Dedifferentiated amniotic fluid mesenchymal stem cell (primary cell): ENCODE measurements around the gene PPP2R2C.

Source experiments
- DNase-seq: peaks from one replicate; pipeline ENCODE4 v3.0.0-alpha.2; 2016; ENCODE audit errors: extremely low spot score

Gene PPP2R2C

DNA sequence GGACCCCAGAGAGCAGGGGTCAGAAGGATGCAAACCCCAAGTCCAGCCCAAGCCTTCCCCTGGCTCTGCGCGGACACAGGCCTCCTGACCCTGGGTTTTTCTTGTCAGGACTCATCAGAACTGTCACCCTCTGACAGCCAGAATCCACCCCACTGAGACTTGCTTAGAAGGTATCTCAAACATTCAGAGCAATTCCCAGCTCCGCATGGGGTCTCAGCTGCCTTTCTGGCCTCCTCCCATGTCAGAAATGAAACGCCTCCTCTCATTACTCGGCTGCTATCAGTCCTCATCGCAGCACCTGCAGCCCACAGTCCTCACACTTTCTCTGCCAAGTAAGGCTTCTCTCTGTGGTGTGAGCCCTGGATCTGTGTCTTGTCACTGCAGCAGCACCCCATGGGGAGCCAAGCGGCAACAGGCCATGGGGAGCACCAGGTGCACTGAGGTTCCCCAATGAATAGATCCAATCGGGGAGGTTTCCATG lies 105.0 kb downstream of the PPP2R2C start:
- no peak for DNase-seq

DNA sequence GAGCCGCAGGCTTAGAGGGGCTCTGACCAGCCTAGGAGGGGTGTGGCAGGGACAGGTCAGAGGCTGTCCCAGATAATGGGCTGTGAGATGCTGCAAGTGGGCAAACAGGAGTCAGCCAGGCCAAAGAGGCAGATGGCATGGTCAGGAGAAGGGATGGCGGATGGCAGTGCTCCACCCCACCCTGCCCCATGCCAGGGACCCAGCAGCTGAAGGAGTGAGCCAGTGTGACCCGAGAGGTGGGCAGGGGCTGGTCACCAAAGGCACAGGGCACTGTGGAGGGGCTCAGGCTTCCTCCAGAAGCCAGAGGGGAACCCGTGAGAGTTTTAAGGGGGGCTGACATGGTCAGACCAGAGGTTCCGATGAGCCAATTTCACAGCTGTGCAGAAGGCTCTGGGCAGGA lies 105.8 kb downstream of the PPP2R2C start:
- DNase-seq, result no peak

DNA sequence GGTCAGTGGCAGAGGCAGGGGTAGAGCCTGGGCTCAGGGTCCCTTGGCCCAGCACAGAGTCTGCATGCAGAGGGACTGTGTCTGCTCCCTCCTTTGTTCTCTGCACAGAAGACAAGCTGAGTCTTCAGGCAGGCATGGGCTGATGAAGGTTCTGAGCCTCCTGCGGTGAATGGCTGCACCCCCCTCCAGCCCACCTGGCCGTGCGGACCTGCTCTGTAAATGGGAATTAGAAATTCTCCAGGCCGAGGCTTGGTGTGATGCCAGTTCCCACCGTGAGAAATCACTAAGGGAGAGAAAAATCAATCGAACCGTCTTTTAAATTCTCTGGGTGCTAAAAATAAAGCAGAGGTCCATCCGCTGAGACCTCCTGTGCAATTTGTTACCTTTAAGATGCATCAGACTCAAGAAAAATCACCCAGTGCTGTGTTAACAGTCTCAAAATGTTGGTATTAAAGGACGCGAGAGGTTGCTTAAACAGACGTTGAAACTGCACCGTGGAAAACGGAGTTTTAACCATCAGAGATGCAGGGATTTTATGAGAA lies 106.8 kb downstream of the PPP2R2C start:
- no peak for DNase-seq

GRCh38 chr4:6364581-6364980 lies 107.8 kb downstream of the PPP2R2C start:
- DNase-seq, result no peak

- no peak for DNase-seq
These were observed 108.3 kb downstream of the PPP2R2C start for GRCh38 chr4:6364146-6364545.

GRCh38 chr4:6362896-6363295 lies 109.5 kb downstream of the PPP2R2C start:
- DNase-seq, result no peak

DNA sequence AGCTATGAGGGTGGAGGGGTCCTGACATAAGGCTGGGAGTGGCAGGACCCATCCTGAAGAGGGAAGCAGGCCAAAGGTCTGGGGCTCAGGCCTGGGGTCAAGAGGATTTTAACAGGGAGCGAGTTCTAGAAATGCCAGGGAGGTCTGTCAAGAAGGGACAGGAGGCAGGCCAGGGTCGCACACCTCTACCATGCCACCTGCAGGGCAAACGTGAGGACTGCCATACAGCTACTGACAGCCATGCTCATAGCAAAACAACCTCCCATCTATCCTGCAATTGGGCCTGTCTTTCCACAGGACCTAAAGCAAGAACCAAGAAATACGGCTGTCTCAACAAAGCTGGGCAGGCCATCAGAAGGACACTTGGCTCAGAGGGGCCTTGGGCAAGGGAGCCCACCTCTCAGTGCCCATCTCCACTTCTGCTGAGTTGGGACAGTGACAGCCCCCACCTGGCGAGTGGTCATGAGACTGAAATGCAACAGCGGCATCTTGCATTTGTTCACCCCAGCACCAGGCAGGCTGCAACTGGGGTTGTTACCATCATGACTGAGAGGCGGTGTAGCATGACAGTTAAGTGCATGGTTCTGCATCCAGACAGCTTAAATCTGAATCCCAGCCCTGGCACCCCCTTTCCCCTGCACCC lies 110.0 kb downstream of the PPP2R2C start:
- DNase-seq, result no peak

DNA sequence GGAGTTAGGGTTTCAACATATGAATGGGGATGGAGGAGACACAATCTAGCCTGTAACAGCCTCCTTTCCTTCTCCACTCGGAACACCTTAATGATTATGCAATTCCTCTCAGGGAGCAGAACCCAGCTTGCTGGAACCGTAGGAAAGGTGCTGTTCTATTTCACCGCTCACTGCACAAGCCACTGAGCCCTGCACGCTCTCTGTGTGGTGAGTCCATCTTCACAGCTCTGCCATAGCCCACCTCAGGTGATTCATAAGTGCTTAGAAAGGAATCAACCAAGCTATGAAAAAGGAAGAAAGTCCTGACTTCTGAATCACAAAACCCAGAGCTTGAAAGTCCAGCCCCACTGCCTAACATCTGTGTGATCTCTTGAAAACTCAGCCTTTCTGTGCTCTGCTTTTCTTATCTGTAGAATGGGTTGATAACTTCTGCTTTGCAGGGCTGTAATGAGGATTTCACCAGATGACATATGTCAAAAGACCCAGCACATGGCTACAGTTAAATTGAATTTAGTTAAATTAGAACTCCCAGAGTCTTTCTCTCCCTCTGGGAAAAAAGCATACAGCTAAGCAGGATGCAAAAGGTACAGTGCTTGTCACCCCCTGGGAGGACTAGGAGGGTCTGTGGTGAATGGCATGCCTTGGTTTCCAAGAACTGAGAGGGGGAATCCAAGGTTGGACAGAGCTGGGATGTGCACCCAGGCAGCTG lies 111.2 kb downstream of the PPP2R2C start:
- DNase-seq, result no peak

DNA sequence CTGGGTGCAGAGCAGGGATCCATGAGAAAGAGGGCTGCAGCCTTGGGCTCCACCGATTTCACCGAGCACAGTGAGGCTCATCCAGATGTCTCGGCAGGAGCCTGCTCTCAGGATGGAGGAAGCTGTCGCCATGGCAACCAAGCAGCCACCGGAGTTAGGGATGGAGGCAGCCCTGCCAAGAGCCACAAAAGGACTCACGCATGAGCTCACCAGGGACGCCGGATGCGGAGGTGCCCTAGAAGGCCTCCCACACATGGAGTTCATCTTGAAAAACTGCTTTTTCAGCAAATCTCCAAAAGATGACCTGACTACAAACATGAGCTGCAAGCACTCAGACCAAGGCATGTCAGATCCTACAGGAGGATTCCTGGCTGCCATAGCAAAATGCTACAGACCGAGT lies 112.0 kb downstream of the PPP2R2C start:
- DNase-seq, result no peak

DNA sequence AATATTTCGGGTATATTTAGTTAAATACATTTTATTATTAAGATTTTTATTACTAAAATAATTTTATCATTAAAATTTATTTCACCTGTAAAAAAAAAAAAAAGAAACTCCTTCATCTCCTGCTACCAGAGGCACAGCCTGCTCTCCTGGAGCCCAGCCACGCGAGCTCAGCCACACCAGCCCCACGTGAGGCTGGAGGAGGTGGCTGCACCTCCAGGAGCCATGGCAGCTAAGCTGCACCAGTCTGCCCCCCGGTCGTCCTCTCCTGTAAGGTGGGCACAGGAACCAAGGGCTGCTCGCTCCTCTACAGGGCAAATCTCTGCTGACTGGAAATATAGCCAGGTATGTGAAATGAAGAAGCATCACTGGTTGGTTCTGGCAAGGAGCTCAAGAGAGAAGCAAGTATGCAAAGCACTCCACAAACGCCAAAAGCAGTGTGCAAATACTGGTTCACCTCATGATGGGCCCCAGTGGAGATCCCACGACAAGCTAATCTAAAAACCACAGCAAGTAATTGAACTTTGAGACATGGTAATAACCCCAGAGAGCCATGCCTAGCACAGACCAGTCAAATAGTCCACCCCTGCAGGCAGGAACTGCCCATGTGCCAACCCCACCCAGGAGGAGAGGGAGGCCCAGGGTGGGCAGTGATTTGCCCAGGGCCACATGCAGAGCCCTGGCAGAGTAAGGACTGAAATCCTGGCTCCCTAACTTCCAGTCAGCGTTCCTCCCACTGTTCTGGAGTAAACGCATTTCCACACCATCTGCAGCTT lies 112.7 kb downstream of the PPP2R2C start:
- DNase-seq, result no peak

DNA sequence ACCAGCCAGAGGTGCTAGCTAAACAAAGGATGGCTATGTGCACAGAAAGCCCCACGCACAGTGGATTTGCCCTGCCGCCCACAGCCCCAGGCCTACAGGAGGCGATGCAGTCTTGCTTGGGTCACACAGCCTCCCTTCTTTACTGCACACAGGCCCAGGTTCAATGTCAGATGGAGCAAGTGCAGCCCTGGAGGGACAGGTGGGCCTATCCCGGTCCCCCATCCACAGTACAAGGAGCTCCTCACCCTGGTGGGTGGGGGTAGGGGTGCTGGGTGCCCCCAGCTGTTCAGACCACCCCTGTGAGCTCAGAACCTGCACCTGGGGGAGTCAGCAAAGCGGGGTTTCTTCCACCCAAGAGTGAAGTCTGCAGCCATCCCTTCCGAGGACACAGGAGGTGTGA lies 114.9 kb downstream of the PPP2R2C start:
- no peak for DNase-seq

DNA sequence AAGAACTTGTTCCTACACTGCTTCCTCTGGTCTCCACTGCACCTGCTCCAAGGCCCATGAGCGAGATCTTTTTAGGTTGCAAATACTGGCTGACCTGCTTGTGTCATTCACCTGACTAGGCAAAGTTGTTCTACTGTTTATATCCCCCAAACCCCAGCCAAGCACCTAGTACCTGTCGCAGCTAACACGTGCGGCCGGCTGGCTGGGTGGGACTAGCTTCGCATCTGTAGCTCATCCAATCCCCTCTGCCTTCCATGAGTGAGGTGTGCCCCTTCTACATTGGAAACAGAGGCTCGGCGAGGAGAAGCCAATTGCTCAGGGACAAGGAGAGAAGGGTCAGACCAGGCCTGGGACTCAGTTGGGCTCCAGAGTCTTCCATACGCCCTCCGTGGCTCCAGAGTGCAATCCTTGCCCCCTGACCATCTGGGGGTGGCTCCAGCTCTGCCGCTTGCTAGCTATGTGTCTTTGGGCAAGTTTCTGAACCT lies 116.3 kb downstream of the PPP2R2C start:
- DNase-seq, result no peak

DNA sequence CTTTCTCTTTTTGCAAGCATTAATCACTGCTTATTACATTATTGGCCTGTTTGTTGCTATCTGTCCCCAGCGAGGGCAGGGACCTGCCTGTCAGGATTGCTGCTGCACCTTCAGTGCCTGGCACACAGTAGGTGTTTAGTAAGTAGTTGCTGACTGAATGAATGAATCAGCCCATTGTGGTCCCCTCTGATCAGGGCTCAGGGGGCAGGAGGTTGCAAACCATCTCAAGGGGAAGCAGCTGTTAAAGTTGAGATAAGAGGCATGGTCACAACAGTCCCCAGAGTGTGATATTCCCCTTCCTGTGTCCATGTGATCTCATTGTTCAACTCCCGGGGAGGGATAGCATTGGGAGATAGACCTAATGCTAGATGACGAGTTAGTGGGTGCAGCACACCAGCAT lies 117.4 kb downstream of the PPP2R2C start:
- DNase-seq, result no peak

DNA sequence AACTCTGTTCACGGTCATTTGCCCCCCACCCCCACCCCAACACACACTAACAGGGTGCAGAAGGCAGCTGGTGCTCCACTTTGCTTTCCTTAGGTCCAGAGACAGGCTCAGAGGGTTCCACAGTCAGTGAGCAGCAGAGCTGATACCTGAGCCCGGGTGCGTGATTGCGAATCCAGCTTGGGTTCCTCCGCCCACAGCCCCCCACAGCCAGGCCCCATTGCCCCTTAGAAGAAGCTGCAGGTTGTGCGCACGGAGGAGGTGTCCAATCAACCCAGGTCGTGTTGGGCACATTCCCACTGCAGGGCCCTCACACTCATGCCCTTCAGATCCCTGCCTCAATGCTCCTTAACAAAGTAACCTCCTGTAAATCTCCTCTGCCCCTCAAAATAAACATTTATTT lies 117.8 kb downstream of the PPP2R2C start:
- no peak for DNase-seq

DNA sequence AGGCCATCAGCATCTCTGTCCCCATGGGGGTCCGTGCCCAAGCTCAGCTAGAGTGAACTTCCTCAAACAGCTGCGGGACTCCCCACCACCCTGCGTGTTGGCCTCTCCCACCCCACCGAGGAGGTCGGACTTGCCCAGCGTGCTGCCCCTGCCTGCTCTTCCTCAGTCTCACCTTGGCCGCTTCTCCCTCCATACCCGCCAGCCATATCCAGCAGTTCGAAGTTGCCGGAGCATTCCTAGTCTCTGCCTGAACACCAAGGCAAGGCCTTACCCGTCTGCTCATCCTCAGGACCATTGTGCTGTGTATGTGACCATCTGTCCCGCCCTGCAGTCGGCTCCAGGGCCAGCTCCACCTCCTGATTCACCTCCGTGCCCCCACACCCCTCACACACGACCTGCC lies 118.3 kb downstream of the PPP2R2C start:
- DNase-seq, result no peak

DNA sequence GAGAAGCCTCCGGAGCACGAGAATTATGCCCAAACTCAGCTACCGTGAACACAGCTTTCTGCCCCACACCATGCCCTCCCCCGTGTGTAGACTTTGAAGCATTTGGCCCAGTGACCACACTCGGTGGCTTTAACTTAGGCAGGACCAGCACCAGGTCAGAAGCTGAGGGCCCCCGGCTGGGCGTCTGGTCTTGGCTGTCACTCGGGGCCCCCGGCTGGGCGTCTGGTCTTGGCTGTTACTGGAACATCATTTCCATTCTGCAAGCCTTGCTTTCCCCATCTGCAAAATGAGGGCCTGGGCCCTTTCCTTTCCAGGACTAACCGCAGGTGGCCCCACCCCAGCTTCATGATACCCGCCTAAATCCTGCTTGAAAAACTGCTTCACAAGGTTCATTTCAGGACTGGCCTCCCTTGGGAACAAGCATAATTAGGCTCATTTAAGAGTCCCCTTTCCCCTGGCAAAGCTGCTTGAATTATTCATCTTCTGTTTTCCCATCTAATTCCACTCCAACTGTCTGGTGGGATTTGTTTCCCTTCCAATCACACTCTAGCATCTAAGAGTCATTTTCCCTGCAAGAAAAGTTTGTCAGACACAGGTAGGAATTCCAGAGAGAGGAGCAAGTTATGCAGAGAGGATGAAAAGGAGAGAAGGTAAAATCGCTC lies 120.3 kb downstream of the PPP2R2C start:
- DNase-seq, result no peak

GRCh38 chr4:6351246-6352000 lies 121.0 kb downstream of the PPP2R2C start:
- DNase-seq, result no peak

- no peak for DNase-seq
These were observed 121.8 kb downstream of the PPP2R2C start for GRCh38 chr4:6350646-6351045.

DNA sequence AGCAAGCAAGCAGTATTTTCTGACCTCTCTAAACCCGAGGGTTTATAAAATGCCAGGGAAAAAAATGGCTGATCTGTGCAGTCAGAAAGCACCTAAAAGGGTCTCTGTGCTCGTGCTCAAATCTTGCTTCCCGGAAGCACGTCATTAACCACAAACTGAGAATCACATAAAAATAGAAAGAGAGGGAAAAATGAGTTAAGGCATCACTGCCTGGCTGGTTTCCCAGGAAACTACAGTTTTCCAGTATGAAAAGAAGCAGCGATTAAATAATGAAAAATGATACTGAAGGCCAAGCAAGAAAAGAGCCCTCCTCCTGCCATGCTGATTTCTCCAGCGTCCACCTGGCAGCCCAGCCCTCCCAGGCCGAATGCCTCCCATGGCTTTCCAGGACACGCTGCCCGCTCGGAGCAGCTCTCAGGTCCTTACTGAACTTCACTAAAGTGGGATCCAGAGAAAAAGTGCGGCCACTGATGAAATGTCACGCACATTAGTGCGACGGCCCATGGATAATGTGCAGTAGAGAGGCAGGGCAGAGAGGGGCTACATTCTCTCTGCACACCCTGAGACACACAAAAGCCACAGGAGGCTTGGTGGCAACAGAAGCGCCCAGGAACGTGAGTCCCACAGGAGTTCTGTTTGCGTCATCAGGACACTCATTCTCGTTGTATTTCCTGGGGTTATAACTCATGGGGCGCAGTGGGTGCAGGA lies 122.4 kb downstream of the PPP2R2C start:
- no peak for DNase-seq

GRCh38 chr4:6348408-6348807 lies 124.0 kb downstream of the PPP2R2C start:
- DNase-seq, result no peak
